ENCODE data around the gene ARHGAP15. TPM values are rescaled to one million over a fixed set of nuclear protein-coding genes. Genes with fewer than 3 reads are reported as not detected.

The ARHGAP15 gene
- total RNA-seq, 2 experiments from 2014 or later = 71.3 to 72.8 TPM

DNA sequence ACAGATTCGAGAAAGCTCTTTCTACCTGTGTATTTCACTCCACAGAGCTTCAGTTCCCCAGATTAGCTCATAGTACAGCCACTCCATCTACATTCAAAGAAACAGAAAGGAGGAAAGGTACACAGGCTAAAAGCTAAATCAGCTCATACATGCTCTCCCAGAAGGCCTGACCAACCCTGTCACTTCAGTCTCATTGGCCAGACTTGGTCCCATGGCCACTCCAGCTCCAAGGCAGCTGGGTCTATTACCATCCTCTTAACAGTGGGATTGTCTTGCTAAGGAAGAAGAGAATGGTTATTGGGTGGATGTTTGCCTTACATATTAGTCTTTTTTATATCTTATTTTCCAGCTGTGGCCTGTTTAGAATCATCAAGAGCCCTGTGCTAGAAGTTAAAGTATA is 572.6 kb downstream of the ARHGAP15 start:
- Mint-ChIP-seq H3K4me1 (ENCODE audit: low read depth) (peaks cover 66% of the 10 kb centered on the region), H3K36me3 (ENCODE audit: low read depth) (peaks cover 51% of the 10 kb centered on the region), H3K9me3 (peaks cover 3% of the 10 kb centered on the region), H3K27me3 (no peaks in the 10 kb centered on the region), H3K4me3 (no peak overlapping the region), H3K27ac (peak overlapping the region; percentile 52)
- CTCF ChIA-PET = interaction anchor here (0.7 to 2.1 kb wide), 2 partner anchors 15 to 1622 kb away, joined by 4 to 14 read pairs; no protein-coding TSS in a partner anchor
- DNase-seq (no peak), ATAC-seq (no peak)
- TF ChIP-seq, protein P1, sequence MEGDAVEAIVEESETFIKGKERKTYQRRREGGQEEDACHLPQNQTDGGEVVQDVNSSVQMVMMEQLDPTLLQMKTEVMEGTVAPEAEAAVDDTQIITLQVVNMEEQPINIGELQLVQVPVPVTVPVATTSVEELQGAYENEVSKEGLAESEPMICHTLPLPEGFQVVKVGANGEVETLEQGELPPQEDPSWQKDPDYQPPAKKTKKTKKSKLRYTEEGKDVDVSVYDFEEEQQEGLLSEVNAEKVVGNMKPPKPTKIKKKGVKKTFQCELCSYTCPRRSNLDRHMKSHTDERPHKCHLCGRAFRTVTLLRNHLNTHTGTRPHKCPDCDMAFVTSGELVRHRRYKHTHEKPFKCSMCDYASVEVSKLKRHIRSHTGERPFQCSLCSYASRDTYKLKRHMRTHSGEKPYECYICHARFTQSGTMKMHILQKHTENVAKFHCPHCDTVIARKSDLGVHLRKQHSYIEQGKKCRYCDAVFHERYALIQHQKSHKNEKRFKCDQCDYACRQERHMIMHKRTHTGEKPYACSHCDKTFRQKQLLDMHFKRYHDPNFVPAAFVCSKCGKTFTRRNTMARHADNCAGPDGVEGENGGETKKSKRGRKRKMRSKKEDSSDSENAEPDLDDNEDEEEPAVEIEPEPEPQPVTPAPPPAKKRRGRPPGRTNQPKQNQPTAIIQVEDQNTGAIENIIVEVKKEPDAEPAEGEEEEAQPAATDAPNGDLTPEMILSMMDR (IDR thresholded peaks at IDR 0.05) = no peak
- intact Hi-C loops (cut with micrococcal nuclease) = no loop called here
- POLR2A ChIA-PET = interaction anchor here (0.7 to 1.3 kb wide), 2 partner anchors 10 to 19 kb away, joined by 3 read pairs; no protein-coding TSS in a partner anchor

DNA sequence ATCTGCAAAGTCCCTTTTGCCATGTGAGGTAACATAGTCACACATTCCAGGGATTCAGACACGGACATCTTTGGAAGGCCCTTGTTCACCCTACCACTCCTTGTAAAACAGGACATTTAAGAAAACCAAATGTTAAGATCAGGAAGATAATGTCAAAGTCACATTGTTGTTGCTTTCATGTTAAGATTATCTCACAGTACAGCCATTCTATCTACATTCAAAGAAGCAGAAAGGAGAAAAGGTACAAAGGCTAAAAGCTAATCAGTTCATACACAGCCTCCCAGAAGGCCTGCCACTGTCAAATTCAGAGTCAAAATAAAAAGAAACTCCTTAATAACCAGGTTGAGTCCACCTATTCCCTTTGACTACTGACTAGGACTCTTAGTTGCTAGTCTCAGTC is 573.7 kb downstream of the ARHGAP15 start:
- Mint-ChIP-seq H3K9me3 (peaks cover 7% of the 10 kb centered on the region), H3K27me3 (no peaks in the 10 kb centered on the region), H3K4me3 (no peak overlapping the region), H3K36me3 (ENCODE audit: low read depth) (peaks cover 63% of the 10 kb centered on the region), H3K4me1 (ENCODE audit: low read depth) (peaks cover 57% of the 10 kb centered on the region), H3K27ac (peak overlapping the region; percentile 52)
- ChIA-PET CTCF (no interaction called here), POLR2A (interaction anchor here (1.3 kb wide), 1 partner anchor 11 kb away, joined by 3 read pairs; no protein-coding TSS in a partner anchor)
- intact Hi-C loops (cut with micrococcal nuclease) = no loop called here
- no peak for ATAC-seq
- TF ChIP-seq, protein P1 (IDR thresholded peaks at IDR 0.05) = no peak
- DNase-seq = no peak

DNA sequence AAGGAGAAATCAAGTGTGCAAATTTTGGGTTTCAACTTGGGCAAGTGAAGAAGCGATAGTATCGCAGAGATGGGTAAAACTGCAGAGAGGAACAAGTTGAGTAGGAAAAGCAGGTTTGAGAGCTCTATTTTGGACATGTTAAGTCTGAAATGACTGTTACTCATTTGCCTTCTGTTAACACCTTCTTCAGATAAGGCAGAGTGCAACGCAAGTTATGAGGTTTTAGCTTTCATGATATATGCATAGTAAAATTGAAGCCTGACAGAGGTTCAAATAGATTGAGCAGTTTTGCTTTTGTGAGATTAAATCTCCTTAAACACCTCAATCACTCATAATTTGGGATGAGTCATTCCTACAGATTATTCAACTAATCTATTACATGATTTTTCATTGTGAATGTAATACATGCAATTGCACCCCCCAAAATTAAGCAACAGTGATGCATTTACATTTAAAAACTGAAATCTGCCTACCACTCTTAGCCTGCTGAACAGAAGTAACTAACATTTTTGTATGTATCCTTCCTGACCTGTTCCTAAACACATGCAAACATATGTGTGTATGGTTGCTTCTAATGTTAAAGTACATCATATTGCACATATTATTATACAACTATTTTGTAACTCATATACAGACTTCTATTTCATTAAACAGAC is 575.4 kb downstream of the ARHGAP15 start:
- Mint-ChIP-seq H3K4me3 (no peak overlapping the region), H3K27ac (peak overlapping the region; percentile 87), H3K27me3 (no peaks in the 10 kb centered on the region), H3K36me3 (ENCODE audit: low read depth) (peaks cover 67% of the 10 kb centered on the region), H3K4me1 (ENCODE audit: low read depth) (peaks cover 41% of the 10 kb centered on the region), H3K9me3 (peaks cover 9% of the 10 kb centered on the region)
- intact Hi-C loops (cut with micrococcal nuclease) = no loop called here
- CTCF ChIA-PET = no interaction called here
- TF ChIP-seq, protein P1 (IDR thresholded peaks at IDR 0.05) = no peak
- POLR2A ChIA-PET = interaction anchor here (1.0 kb wide), 1 partner anchor 25 kb away, joined by 4 read pairs; no protein-coding TSS in a partner anchor
- ATAC-seq = peak; percentile 87
- DNase-seq = no peak

DNA sequence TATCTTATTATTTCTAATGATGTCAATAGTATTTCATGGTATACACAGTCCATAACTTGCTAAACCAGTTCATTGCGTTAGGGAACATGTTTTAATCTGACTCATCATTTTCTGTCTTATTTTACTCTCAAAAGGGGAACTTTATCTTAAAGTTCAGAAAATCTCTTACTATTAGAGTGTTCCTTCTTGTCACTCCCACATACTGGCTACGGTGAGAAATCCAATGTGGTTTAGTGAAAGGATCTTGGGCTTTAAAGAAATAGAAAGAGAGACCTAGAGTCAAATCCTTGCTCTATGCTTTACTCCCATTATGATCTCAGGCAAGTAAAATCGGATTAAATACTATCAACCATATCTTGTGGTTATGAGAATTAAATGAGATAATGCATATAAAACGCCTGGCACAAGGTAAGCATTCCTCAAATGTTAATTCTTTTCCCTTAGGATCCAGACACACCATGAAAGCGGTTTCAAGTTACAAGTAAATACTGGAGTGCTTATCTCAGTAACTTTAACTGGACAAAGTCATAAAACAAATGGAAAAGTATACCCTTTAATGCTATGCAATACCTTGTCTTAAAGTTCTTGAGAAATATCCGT is 576.0 kb downstream of the ARHGAP15 start:
- Mint-ChIP-seq H3K27me3 (no peaks in the 10 kb centered on the region), H3K36me3 (ENCODE audit: low read depth) (peaks cover 71% of the 10 kb centered on the region), H3K4me1 (ENCODE audit: low read depth) (peaks cover 35% of the 10 kb centered on the region), H3K27ac (peak overlapping the region; percentile 30), H3K4me3 (no peak overlapping the region), H3K9me3 (peaks cover 14% of the 10 kb centered on the region)
- TF ChIP-seq, protein P1 (IDR thresholded peaks at IDR 0.05) = no peak
- DNase-seq (no peak), ATAC-seq (peak; percentile 31)
- ChIA-PET POLR2A (no interaction called here), CTCF (no interaction called here)
- intact Hi-C loops (cut with micrococcal nuclease) = no loop called here

DNA sequence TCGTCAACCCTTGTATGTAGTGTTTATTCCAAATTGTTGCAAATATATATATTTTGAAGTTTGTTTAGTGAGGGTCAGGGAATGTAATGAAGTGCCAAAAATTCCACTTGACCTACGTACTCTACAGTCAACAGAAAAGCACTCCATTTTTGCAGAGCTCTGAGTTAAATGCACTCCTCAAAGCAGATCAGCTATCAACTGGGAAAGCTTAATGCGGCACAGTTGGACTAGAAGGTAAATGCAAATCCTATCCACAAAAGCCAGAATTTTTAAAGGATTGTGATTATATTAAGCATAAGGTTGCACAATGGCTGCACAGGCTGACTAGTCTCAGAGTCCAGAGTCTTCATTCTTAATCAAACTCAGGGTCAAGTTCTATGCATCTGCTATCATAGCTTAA is 577.1 kb downstream of the ARHGAP15 start:
- H3K27ac Mint-ChIP-seq = no peak overlapping the region
- ChIA-PET POLR2A (no interaction called here), CTCF (interaction anchor here (0.8 to 1.0 kb wide), 2 partner anchors 19 to 752 kb away, joined by 3 read pairs; no protein-coding TSS in a partner anchor)
- H3K36me3 Mint-ChIP-seq (ENCODE audit: low read depth) = peaks cover 80% of the 10 kb centered on the region
- peaks cover 26% of the 10 kb centered on the region for H3K4me1 Mint-ChIP-seq (ENCODE audit: low read depth)
- H3K27me3 Mint-ChIP-seq = no peaks in the 10 kb centered on the region
- peaks cover 20% of the 10 kb centered on the region for H3K9me3 Mint-ChIP-seq
- TF ChIP-seq, protein P1 (IDR thresholded peaks at IDR 0.05) = no peak
- DNase-seq (no peak), ATAC-seq (no peak)
- H3K4me3 Mint-ChIP-seq = no peak overlapping the region
- intact Hi-C loops (cut with micrococcal nuclease) = no loop called here
